BJ (cell line): Measurements from ENCODE around the gene PDCD1. TPM values are rescaled to one million over a fixed set of nuclear protein-coding genes. Genes with fewer than 3 reads are reported as not detected.

Source experiments
- CTCF ChIA-PET: fragments of 350-600 bp; formaldehyde crosslinking; extraction: SDS; loops from one replicate; lab custom pipeline; 2021; ENCODE audit warnings: antibody characterized with exemption, inconsistent platforms; lab: Yijun Ruan, JAX
- POLR2A ChIA-PET: fragments of 300-600 bp; sonication (Branson Sonifier 250); formaldehyde crosslinking; extraction: SDS; loops from one replicate; lab custom pipeline; 2021; ENCODE audit warnings: antibody characterized with exemption; lab: Charles Lee
- DNase-seq: peaks from one replicate; pipeline ENCODE4 v3.0.0-alpha.2; 2011; ENCODE audit warnings: low read depth
- H3K27me3 ChIP-seq: 2 replicates; pipeline ENCODE4 v1.6.0; 2011; ENCODE audit warnings: low read length; ENCODE audit not compliant: control insufficient read depth, insufficient read depth
- H3K36me3 ChIP-seq: 2 replicates; pipeline ENCODE4 v1.5.1; 2011; ENCODE audit warnings: low read length; ENCODE audit not compliant: control insufficient read depth, insufficient read depth
- H3K4me3 ChIP-seq: 2 replicates; pipeline ENCODE4 v1.5.1; 2011; ENCODE audit warnings: low read depth, mild to moderate bottlenecking, control low read depth, low read length
- polyA plus RNA-seq: library from polyadenylated mRNA; depleted of rRNA; stranded (reverse); fragments of >200 nt; gene quantifications from 2 replicates; pipeline ENCODE4 v1.2.3, GENCODE V29; 2011
- TF ChIP-seq, protein P1 (sequence below): IDR thresholded peaks from 2 replicates; pipeline ENCODE4 v1.5.1; 2011; ENCODE audit warnings: low read depth, mild to moderate bottlenecking, control low read depth, inconsistent platforms, low read length, moderate library complexity; ENCODE audit not compliant: insufficient read depth

PDCD1 gene
- polyA plus RNA-seq, 1 experiment, result not detected

GRCh38 chr2:241891315-241891987 lies 32.8 kb upstream of the PDCD1 start:
- POLR2A ChIA-PET, result no interaction called here
- DNase-seq, result no peak
- CTCF ChIA-PET, result interaction anchor here (1.6 kb wide), 1 partner anchor 13 kb away, joined by 4 read pairs; no protein-coding TSS in a partner anchor
- H3K36me3 ChIP-seq, result no peaks in the 10 kb centered on the region
- H3K4me3 ChIP-seq, result no peak overlapping the region
- H3K27me3 ChIP-seq, result no peaks in the 10 kb centered on the region
- TF ChIP-seq, protein P1, sequence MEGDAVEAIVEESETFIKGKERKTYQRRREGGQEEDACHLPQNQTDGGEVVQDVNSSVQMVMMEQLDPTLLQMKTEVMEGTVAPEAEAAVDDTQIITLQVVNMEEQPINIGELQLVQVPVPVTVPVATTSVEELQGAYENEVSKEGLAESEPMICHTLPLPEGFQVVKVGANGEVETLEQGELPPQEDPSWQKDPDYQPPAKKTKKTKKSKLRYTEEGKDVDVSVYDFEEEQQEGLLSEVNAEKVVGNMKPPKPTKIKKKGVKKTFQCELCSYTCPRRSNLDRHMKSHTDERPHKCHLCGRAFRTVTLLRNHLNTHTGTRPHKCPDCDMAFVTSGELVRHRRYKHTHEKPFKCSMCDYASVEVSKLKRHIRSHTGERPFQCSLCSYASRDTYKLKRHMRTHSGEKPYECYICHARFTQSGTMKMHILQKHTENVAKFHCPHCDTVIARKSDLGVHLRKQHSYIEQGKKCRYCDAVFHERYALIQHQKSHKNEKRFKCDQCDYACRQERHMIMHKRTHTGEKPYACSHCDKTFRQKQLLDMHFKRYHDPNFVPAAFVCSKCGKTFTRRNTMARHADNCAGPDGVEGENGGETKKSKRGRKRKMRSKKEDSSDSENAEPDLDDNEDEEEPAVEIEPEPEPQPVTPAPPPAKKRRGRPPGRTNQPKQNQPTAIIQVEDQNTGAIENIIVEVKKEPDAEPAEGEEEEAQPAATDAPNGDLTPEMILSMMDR, result no peak

DNA sequence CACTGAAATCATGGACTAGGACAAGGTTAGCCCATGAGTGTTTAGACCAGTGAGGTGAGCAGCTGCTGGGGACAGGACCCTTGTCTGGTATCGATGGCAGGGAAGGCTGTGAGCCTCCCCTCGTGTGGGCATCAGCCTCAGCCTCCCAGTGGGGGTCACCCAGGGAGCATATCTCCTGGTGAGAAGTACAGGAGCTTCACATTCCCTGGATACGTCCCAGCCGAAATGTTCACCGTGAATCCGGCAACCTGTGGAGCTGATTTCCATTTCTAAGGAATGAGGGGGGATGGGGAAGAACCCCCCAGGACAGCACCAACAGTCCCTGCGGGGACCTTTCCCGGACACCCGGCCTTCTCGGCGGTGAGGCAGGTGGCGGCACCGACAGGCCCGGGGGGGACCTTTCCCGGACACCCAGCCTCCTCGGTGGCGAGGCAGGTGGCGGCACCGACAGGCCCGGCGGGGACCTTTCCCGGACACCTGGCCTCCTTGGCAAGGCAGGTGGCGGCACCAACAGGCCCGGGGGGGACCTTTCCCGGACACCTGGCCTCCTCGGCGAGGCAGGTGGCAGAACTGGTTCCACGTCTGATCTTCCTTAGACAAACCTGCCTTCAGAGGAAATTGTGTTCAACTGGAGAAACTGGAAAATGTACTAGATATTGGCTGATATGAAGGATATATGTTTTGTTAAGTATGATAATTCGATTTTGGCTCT lies 32.0 kb upstream of the PDCD1 start:
- Histone ChIP-seq H3K27me3 (no peaks in the 10 kb centered on the region), H3K36me3 (no peaks in the 10 kb centered on the region), H3K4me3 (no peak overlapping the region)
- TF ChIP-seq, protein P1, result no peak
- ChIA-PET POLR2A (no interaction called here), CTCF (interaction anchor here (1.6 kb wide), 1 partner anchor 13 kb away, joined by 4 read pairs; no protein-coding TSS in a partner anchor)
- no peak for DNase-seq

- H3K4me3 ChIP-seq, result no peak overlapping the region
- H3K36me3 ChIP-seq, result no peaks in the 10 kb centered on the region
- H3K27me3 ChIP-seq, result no peaks in the 10 kb centered on the region
- ChIA-PET CTCF (no interaction called here), POLR2A (no interaction called here)
- no peak for DNase-seq
- TF ChIP-seq, protein P1, result no peak
Observed at GRCh38 chr2:241888641-241889040, 29.9 kb upstream of the PDCD1 start.

- Histone ChIP-seq H3K27me3 (no peaks in the 10 kb centered on the region), H3K36me3 (no peaks in the 10 kb centered on the region), H3K4me3 (no peak overlapping the region)
- ChIA-PET POLR2A (no interaction called here), CTCF (no interaction called here)
- TF ChIP-seq, protein P1, result no peak
- DNase-seq, result no peak
Observed at GRCh38 chr2:241887806-241888522, 29.3 kb upstream of the PDCD1 start.
